A673 (cell line): ENCODE results near the gene CACNA1G.

Source experiments
- EZH2 ChIP-seq: fragments of 200-600 bp; sonication (generic); IDR thresholded peaks from 2 replicates; pipeline ENCODE4 v1.6.1; 2017; ENCODE audit warnings: borderline replicate concordance, low read depth, mild to moderate bottlenecking, mixed read lengths, antibody characterized with exemption, low read length; ENCODE audit not compliant: poor library complexity, severe bottlenecking
- TF ChIP-seq, protein P1 (sequence below): fragments of 300-800, 200-600 bp; sonication (generic); conservative IDR thresholded peaks from 2 replicates; pipeline ENCODE4 v1.5.1; 2017; ENCODE audit warnings: low read depth, mild to moderate bottlenecking, antibody characterized with exemption, low read length, moderate library complexity, mixed read lengths

- TF ChIP-seq, protein P1, sequence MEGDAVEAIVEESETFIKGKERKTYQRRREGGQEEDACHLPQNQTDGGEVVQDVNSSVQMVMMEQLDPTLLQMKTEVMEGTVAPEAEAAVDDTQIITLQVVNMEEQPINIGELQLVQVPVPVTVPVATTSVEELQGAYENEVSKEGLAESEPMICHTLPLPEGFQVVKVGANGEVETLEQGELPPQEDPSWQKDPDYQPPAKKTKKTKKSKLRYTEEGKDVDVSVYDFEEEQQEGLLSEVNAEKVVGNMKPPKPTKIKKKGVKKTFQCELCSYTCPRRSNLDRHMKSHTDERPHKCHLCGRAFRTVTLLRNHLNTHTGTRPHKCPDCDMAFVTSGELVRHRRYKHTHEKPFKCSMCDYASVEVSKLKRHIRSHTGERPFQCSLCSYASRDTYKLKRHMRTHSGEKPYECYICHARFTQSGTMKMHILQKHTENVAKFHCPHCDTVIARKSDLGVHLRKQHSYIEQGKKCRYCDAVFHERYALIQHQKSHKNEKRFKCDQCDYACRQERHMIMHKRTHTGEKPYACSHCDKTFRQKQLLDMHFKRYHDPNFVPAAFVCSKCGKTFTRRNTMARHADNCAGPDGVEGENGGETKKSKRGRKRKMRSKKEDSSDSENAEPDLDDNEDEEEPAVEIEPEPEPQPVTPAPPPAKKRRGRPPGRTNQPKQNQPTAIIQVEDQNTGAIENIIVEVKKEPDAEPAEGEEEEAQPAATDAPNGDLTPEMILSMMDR = no peak
- no peak for TF ChIP-seq EZH2
Observed at GRCh38 chr17:50582741-50583140, 22.2 kb downstream of the CACNA1G start.
